Measurements from ENCODE around the gene C1orf52. TPM values are rescaled to one million over a fixed set of nuclear protein-coding genes. Genes with fewer than 3 reads are reported as not detected.

Gene C1orf52
- total and polyA plus RNA-seq, 9 of the 15 experiments (the other 6 are each of a cell fraction or from before 2014, with no cell fraction given), result 17.0 to 38.5 (median 33.0) TPM

- no peak for TF ChIP-seq ZNF668 (CRISPR knock-in tag; IDR thresholded peaks at IDR 0.05)
- TF ChIP-seq E2F8 (IDR thresholded peaks at IDR 0.05; ENCODE audit: low read depth, partially characterized antibody), result peak; percentile 57
- 0 out of 2 replicates have a peak, but pooled peaks have one; percentile 54 for TF ChIP-seq CREB3L1 (IDR thresholded peaks at IDR 0.05; ENCODE audit: borderline replicate concordance, low read depth)
- 0 out of 2 replicates have a peak, but pooled peaks have one; percentile 35 for TF ChIP-seq HES1 (IDR thresholded peaks at IDR 0.05; ENCODE audit: low read depth)
- no peak for TF ChIP-seq CCNT2 (IDR thresholded peaks at IDR 0.05; ENCODE audit: borderline replicate concordance, extremely low read depth, insufficient read length, low read depth, low read length)
- TF ChIP-seq MNT (conservative IDR thresholded peaks at IDR 0.05), result peak in 1 of 2 experiments; percentile 62; a peak in 2 of 4 replicates
- TF ChIP-seq MAFK (IDR thresholded peaks at IDR 0.05; ENCODE audit: low read length), result peak; percentile 87
- peak; percentile 80 for TF ChIP-seq GABPA (tag; conservative IDR thresholded peaks at IDR 0.05; ENCODE audit: low read depth)
- TF ChIP-seq MTA3 (IDR thresholded peaks at IDR 0.05; ENCODE audit: borderline replicate concordance), result 0 out of 2 replicates have a peak, but pooled peaks have one; percentile 32
- peak; percentile 54 to 55; a peak in 1 of 4 replicates for TF ChIP-seq MLLT1 (IDR thresholded peaks at IDR 0.05)
- peak; percentile 45; the same call in 1 of the 2 replicates for TF ChIP-seq GABPB1 (CRISPR knock-in tag; IDR thresholded peaks at IDR 0.05)
- peak; percentile 97 for TF ChIP-seq PKNOX1 (IDR thresholded peaks at IDR 0.05)
- TF ChIP-seq FOXK2 (conservative IDR thresholded peaks at IDR 0.05 in 1 of 2, IDR thresholded peaks at IDR 0.05 in 1 of 2; ENCODE audit: low read depth in 2 of 2), result peak; percentile 74 to 86
- peak; percentile 66; the same call in 1 of the 2 replicates for TF ChIP-seq ZEB2 (IDR thresholded peaks at IDR 0.05)
- peak; percentile 61 for TF ChIP-seq CTBP1 (IDR thresholded peaks at IDR 0.05; ENCODE audit: borderline replicate concordance)
- peak; percentile 75 for TF ChIP-seq EP300 (IDR thresholded peaks at IDR 0.05; ENCODE audit: low read length)
- TF ChIP-seq PHF21A (IDR thresholded peaks at IDR 0.05; ENCODE audit: borderline replicate concordance, low read depth), result peak; percentile 96; the same call in 1 of the 2 replicates
Measured at GRCh38 chr1:85278853-85279314, 19.4 kb upstream of the C1orf52 start (continued).
